Keratinocyte (primary cell): Measurements from ENCODE around the gene TGFBRAP1. TPM values are rescaled to one million over a fixed set of nuclear protein-coding genes. Genes with fewer than 3 reads are reported as not detected.

Experiments used
- DNase-seq: peaks from one replicate; pipeline ENCODE4 v3.0.0-alpha.2; 2011; ENCODE audit warnings: low read depth, missing footprints, low spot score
- FAIRE-seq: peaks from 2 replicates; lab custom pipeline; 2011; peaks lifted over from hg19 to GRCh38; lab: Jason Lieb, UNC
- H2AFZ ChIP-seq: 2 replicates; pipeline ENCODE4 v1.6.0; 2012; ENCODE audit warnings: low read length, control low read depth, inconsistent platforms; ENCODE audit not compliant: control insufficient read depth
- H3K27ac ChIP-seq: 2 replicates; pipeline ENCODE4 v1.5.1; 2011; ENCODE audit warnings: low read length; ENCODE audit not compliant: control insufficient read depth, insufficient read depth
- H3K27me3 ChIP-seq: 3 replicates; pipeline ENCODE4 v1.6.0; 2011; ENCODE audit warnings: low read length; ENCODE audit not compliant: control insufficient read depth, insufficient read depth; ENCODE audit errors: extremely low read depth
- H3K36me3 ChIP-seq, 2 experiments: 2 replicates in 1 of 2; 3 replicates in 1 of 2; pipeline ENCODE4 v1.5.1; 2011; ENCODE audit warnings: low read length in 2 of 2, mild to moderate bottlenecking in 1 of 2; ENCODE audit not compliant: control insufficient read depth in 2 of 2, insufficient read depth in 2 of 2; ENCODE audit errors: extremely low read depth in 1 of 2
- H3K4me1 ChIP-seq: 3 replicates; pipeline ENCODE4 v1.5.1; 2011; ENCODE audit warnings: low read length; ENCODE audit not compliant: control insufficient read depth, insufficient read depth; ENCODE audit errors: extremely low read depth
- H3K4me2 ChIP-seq: 3 replicates; pipeline ENCODE4 v1.6.0; 2011; ENCODE audit warnings: low read depth, low read length; ENCODE audit not compliant: control insufficient read depth, insufficient read depth; ENCODE audit errors: extremely low read depth
- H3K4me3 ChIP-seq, 3 experiments: fragments of 200-600 bp in 1 of 3; sonication (generic) in 1 of 3; 2 replicates in 2 of 3; 3 replicates in 1 of 3; pipeline ENCODE4 v1.5.1; 2011 to 2016; ENCODE audit warnings: low read length in 3 of 3, mild to moderate bottlenecking in 3 of 3, control low read depth in 2 of 3, inconsistent platforms in 1 of 3, low read depth in 1 of 3, mixed read lengths in 1 of 3, mixed run types in 1 of 3, moderate library complexity in 1 of 3; ENCODE audit not compliant: control insufficient read depth in 2 of 3, insufficient read depth in 2 of 3; ENCODE audit errors: extremely low read depth in 1 of 3
- H3K79me2 ChIP-seq: 2 replicates; pipeline ENCODE4 v1.6.0; 2012; ENCODE audit warnings: low read length; ENCODE audit not compliant: control insufficient read depth, insufficient read depth
- H3K9ac ChIP-seq: 3 replicates; pipeline ENCODE4 v1.6.0; 2011; ENCODE audit warnings: low read length; ENCODE audit not compliant: control insufficient read depth, insufficient read depth; ENCODE audit errors: extremely low read depth
- H3K9me1 ChIP-seq: 3 replicates; pipeline ENCODE4 v1.6.0; 2011; ENCODE audit warnings: low read length; ENCODE audit not compliant: control insufficient read depth, insufficient read depth; ENCODE audit errors: extremely low read depth
- H3K9me3 ChIP-seq: 2 replicates; pipeline ENCODE4 v1.5.1; 2012; ENCODE audit warnings: low read depth, low read length; ENCODE audit not compliant: control insufficient read depth
- H4K20me1 ChIP-seq: 3 replicates; pipeline ENCODE4 v1.6.0; 2011; ENCODE audit warnings: low read length; ENCODE audit not compliant: control insufficient read depth, insufficient read depth; ENCODE audit errors: extremely low read depth
- CTCF ChIP-seq, 3 experiments: IDR thresholded peaks in 1 of 3; conservative IDR thresholded peaks in 1 of 3; optimal IDR thresholded peaks in 1 of 3; 2 replicates in 2 of 3; 3 replicates in 1 of 3; pipeline versions ENCODE3 to v1.5.1; 2011; ENCODE audit warnings: low read length in 3 of 3, mild to moderate bottlenecking in 3 of 3, moderate library complexity in 2 of 3, control low read depth in 1 of 3, inconsistent platforms in 1 of 3; ENCODE audit not compliant: insufficient read depth in 2 of 3; ENCODE audit errors: extremely low read depth in 1 of 3
- EZH2 ChIP-seq: IDR thresholded peaks from one replicate; pipeline ENCODE4 v1.6.1; 2012; ENCODE audit warnings: inconsistent platforms, mild to moderate bottlenecking, low read length, moderate library complexity
- dilution Hi-C: fragments of 300-500 bp; cut with MboI; formaldehyde crosslinking; loops from one replicate; pipeline ENCODE4 v1.7.0; 2020; ENCODE audit warnings: low sequenced_read_pairs; ENCODE audit not compliant: extremely low pct_ligation_motif_present
- polyA minus RNA-seq, 3 experiments: library from RNA; depleted of rRNA, polyadenylated mRNA; stranded (reverse); fragments of >200 nt; gene quantifications; 1 replicate in 1 of 3; 2 replicates in 1 of 3; 3 replicates in 1 of 3; pipeline ENCODE4 v1.2.3, GENCODE V29; 2011
- polyA plus RNA-seq, 5 experiments: library from polyadenylated mRNA; depleted of rRNA in 3 of 5; stranded (reverse) in 3 of 5; stranded (forward) in 1 of 5; unstranded in 1 of 5; fragments of >200 nt; gene quantifications; 1 replicate in 1 of 5; 2 replicates in 3 of 5; 3 replicates in 1 of 5; pipeline versions ENCODE4 v1.2.1 to v1.2.3, GENCODE V29; 2011 to 2012; ENCODE audit warnings: missing spikeins in 2 of 5, low read depth in 1 of 5, low replicate concordance in 1 of 5

The TGFBRAP1 gene
- polyA plus RNA-seq (7.2 to 9.3 TPM (median 9.0 TPM) in 3 replicates), polyA minus RNA-seq (12.8 to 22.7 TPM (median 15.7 TPM) in 3 replicates)
- 11.7 TPM for polyA plus RNA-seq (2011; ENCODE audit: low read depth)
- polyA plus RNA-seq (2011; cell fraction: cytosol; rRNA removed): 7.6 and 7.8 TPM in 2 replicates
- polyA plus RNA-seq (2011; cell fraction: nucleus; rRNA removed): 12.6 and 13.7 TPM in 2 replicates
- 10.3 and 13.0 TPM in 2 replicates for polyA plus RNA-seq (2012; ENCODE audit: low replicate concordance)
- 11.5 TPM for polyA minus RNA-seq (2011; cell fraction: cytosol; rRNA and poly(A)+ RNA removed)
- polyA minus RNA-seq (2011; cell fraction: nucleus; rRNA and poly(A)+ RNA removed): 11.7 and 17.6 TPM in 2 replicates

- Histone ChIP-seq H3K4me1 (peaks cover 36% of the 10 kb centered on the region), H3K4me3 (peak within 1 kb of the TSS; percentile 64 to 72 (median 67)), H4K20me1 (peaks cover 3% of the 10 kb centered on the region), H3K9ac (peak within 1 kb of the TSS; percentile 85), H3K27ac (peak within 1 kb of the TSS; percentile 73), H3K36me3 (no peaks in the 10 kb centered on the region), H3K9me1 (no peaks in the 10 kb centered on the region), H3K79me2 (peaks cover 35% of the 10 kb centered on the region), H3K9me3 (no peaks in the 10 kb centered on the region), H3K27me3 (no peaks in the 10 kb centered on the region), H3K4me2 (peak within 1 kb of the TSS; percentile 83), H2AFZ (peak within 1 kb of the TSS; percentile 83)
- FAIRE-seq (no peak), DNase-seq (no peak)
- TF ChIP-seq EZH2 (no peak), CTCF (optimal IDR thresholded peaks at IDR 0.05 in 1 of 3, IDR thresholded peaks at IDR 0.05 in 1 of 3, conservative IDR thresholded peaks at IDR 0.05 in 1 of 3; ENCODE audit: extremely low read depth in 1 of 3, insufficient read depth in 2 of 3, low read length in 3 of 3) (no peak)
- dilution Hi-C loops: no loop called here
Observed at GRCh38 chr2:105329561-105330495, at the start of gene TGFBRAP1. Gene TGFBRAP1, minus strand, starts transcription at chr2:105329735. Its CDS starts 21,434 bp downstream, at chr2:105308301.

GRCh38 chr2:105378921-105379383, 49.4 kb upstream of the TGFBRAP1 start:
- Histone ChIP-seq H3K4me1 (peaks cover 76% of the 10 kb centered on the region), H3K9me3 (no peaks in the 10 kb centered on the region), H3K9me1 (no peaks in the 10 kb centered on the region), H3K27ac (peak overlapping the region; percentile 39), H3K9ac (no peak overlapping the region), H3K4me3 (no peak overlapping the region), H3K36me3 (peaks cover 18 to 39% of the 10 kb centered on the region in 2 experiments), H4K20me1 (peaks cover 4% of the 10 kb centered on the region), H2AFZ (no peak overlapping the region), H3K27me3 (no peaks in the 10 kb centered on the region), H3K4me2 (peak overlapping the region; percentile 2), H3K79me2 (peaks cover 56% of the 10 kb centered on the region)
- DNase-seq (no peak), FAIRE-seq (no peak)
- dilution Hi-C loops: no loop called here
- TF ChIP-seq CTCF (optimal IDR thresholded peaks at IDR 0.05 in 1 of 3, IDR thresholded peaks at IDR 0.05 in 1 of 3, conservative IDR thresholded peaks at IDR 0.05 in 1 of 3; ENCODE audit: extremely low read depth in 1 of 3, insufficient read depth in 2 of 3, low read length in 3 of 3) (no peak), EZH2 (no peak)
